GM18520 (cell line): Measurements from ENCODE around the gene RASAL2.
"Not testable (repeated sequence)": the region's sequence is repeated elsewhere in the genome, so short reads cannot be mapped to it uniquely, and the experiment has no call there.

Experiments
- ATAC-seq: cut with Tn5 transposase; IDR thresholded peaks from one replicate; pipeline ENCODE4 v1.9.1; 2021; ENCODE audit not compliant: unreplicated experiment

RASAL2 gene

GRCh38 chr1:178500091-178500770 is 406.3 kb downstream of the RASAL2 start:
- ATAC-seq, result no peak

GRCh38 chr1:178500936-178501554 is 407.1 kb downstream of the RASAL2 start:
- no peak for ATAC-seq

GRCh38 chr1:178501705-178502329 is 407.9 kb downstream of the RASAL2 start:
- no peak for ATAC-seq

GRCh38 chr1:178502330-178502714 is 408.4 kb downstream of the RASAL2 start:
- ATAC-seq, result no peak

- no peak for ATAC-seq
Measured at GRCh38 chr1:178502856-178503255, 409.0 kb downstream of the RASAL2 start.

- ATAC-seq, result not testable (repeated sequence)
Measured at GRCh38 chr1:178503316-178503715, 409.4 kb downstream of the RASAL2 start.

GRCh38 chr1:178503849-178504248 is 409.9 kb downstream of the RASAL2 start:
- ATAC-seq, result no peak

- ATAC-seq, result no peak
Measured at GRCh38 chr1:178504286-178504685, 410.4 kb downstream of the RASAL2 start.

GRCh38 chr1:178506177-178506576 is 412.3 kb downstream of the RASAL2 start:
- ATAC-seq, result no peak

- ATAC-seq, result no peak
Measured at GRCh38 chr1:178506669-178507068, 412.8 kb downstream of the RASAL2 start.

GRCh38 chr1:178509414-178510007 is 415.6 kb downstream of the RASAL2 start:
- ATAC-seq, result no peak

GRCh38 chr1:178510155-178510554 is 416.3 kb downstream of the RASAL2 start:
- ATAC-seq, result no peak

GRCh38 chr1:178512566-178513277 is 418.8 kb downstream of the RASAL2 start, which contains the start of gene TEX35:
TSS of gene TEX35 (plus strand) at chr1:178513109. CDS start at chr1:178513189, 80 bp downstream.
- ATAC-seq, result no peak

- ATAC-seq, result no peak
Measured at GRCh38 chr1:178513278-178513983, 419.5 kb downstream of the RASAL2 start.

- no peak for ATAC-seq
Measured at GRCh38 chr1:178516110-178516509, 422.2 kb downstream of the RASAL2 start.

- ATAC-seq, result no peak
Measured at GRCh38 chr1:178518894-178519293, 425.0 kb downstream of the RASAL2 start.

- ATAC-seq, result no peak
Measured at GRCh38 chr1:178520803-178521202, 426.9 kb downstream of the RASAL2 start.

GRCh38 chr1:178521241-178521640 is 427.3 kb downstream of the RASAL2 start:
- ATAC-seq, result no peak

- no peak for ATAC-seq
Measured at GRCh38 chr1:178527117-178527516, 433.2 kb downstream of the RASAL2 start.

GRCh38 chr1:178528228-178528952 is 434.5 kb downstream of the RASAL2 start:
- no peak for ATAC-seq
